Neural cell (in vitro differentiated cells): ENCODE results near the gene DUS2.
"Not testable (repeated sequence)": the region's sequence is repeated elsewhere in the genome, so short reads cannot be mapped to it uniquely, and the experiment has no call there.

Experiments
- SMC3 ChIP-seq: fragments of 450-650 bp; conservative IDR thresholded peaks from 2 replicates; pipeline ENCODE4 v1.6.1; 2014; ENCODE audit warnings: antibody characterized with exemption, mild to moderate bottlenecking, moderate library complexity; ENCODE audit not compliant: poor library complexity
- TF ChIP-seq, protein P1 (sequence below): fragments of 450-650 bp; IDR thresholded peaks from 2 replicates; pipeline ENCODE4 v1.5.1; 2014; ENCODE audit warnings: antibody characterized with exemption, mild to moderate bottlenecking, moderate library complexity; ENCODE audit not compliant: poor library complexity, severe bottlenecking

DNA sequence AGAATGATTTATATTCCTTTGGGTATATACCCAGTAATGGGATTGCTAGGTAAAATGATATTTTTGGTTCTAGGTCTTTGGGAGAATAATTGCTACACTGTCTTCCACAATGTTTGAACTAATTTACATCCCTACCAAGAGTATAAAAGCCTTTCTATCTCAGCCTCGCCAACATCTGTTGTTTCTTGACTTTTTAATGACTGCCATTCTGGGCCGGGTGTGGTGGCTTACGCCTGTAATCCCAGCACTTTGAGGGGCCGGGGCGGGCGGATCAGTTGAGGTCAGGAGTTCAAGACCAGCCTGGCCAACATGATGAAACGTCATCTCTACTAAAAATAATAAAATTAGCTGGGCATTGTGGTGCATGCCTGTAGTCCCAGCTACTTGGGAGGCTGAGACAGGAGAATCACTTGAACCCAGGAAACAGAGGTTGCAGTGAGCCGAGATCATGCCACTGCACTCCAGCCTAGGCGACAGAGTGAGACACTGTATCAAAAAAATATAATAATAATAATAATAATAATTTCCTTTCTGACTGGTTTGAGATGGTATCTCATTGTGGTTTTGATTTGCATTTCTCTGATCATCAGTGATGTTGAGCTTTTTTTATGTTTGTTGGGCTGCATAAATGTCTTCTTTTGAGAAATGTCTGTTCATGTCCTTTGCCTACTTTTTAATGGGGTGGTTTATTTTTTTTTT is 84.3 kb downstream of the DUS2 start:
- TF ChIP-seq, protein P1, sequence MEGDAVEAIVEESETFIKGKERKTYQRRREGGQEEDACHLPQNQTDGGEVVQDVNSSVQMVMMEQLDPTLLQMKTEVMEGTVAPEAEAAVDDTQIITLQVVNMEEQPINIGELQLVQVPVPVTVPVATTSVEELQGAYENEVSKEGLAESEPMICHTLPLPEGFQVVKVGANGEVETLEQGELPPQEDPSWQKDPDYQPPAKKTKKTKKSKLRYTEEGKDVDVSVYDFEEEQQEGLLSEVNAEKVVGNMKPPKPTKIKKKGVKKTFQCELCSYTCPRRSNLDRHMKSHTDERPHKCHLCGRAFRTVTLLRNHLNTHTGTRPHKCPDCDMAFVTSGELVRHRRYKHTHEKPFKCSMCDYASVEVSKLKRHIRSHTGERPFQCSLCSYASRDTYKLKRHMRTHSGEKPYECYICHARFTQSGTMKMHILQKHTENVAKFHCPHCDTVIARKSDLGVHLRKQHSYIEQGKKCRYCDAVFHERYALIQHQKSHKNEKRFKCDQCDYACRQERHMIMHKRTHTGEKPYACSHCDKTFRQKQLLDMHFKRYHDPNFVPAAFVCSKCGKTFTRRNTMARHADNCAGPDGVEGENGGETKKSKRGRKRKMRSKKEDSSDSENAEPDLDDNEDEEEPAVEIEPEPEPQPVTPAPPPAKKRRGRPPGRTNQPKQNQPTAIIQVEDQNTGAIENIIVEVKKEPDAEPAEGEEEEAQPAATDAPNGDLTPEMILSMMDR, result not testable (repeated sequence)
- not testable (repeated sequence) for TF ChIP-seq SMC3
